UCSD-AML1 (cell line): ENCODE measurements around the gene YBEY.

Source experiments
- DNase-seq: peaks from one replicate; lab custom pipeline; 2025; ENCODE audit not compliant: unreplicated experiment; lab: John Stamatoyannopoulos, UW

YBEY gene

GRCh38 chr21:46264046-46264689 is 22.0 kb upstream of the YBEY start:
- DNase-seq: no peak

GRCh38 chr21:46264690-46265144 is 21.4 kb upstream of the YBEY start:
- no peak for DNase-seq

GRCh38 chr21:46265736-46266525 is 20.2 kb upstream of the YBEY start:
- no peak for DNase-seq

- DNase-seq: no peak
Measured at GRCh38 chr21:46266946-46267345, 19.2 kb upstream of the YBEY start.

- DNase-seq: no peak
Measured at GRCh38 chr21:46268371-46268770, 17.8 kb upstream of the YBEY start.

- no peak for DNase-seq
Measured at GRCh38 chr21:46269466-46269865, 16.7 kb upstream of the YBEY start.

- no peak for DNase-seq
Measured at GRCh38 chr21:46273341-46273740, 12.8 kb upstream of the YBEY start.

GRCh38 chr21:46274797-46275390 is 11.2 kb upstream of the YBEY start:
- no peak for DNase-seq

GRCh38 chr21:46284077-46284644 is 2.0 kb upstream of the YBEY start:
- DNase-seq: no peak

GRCh38 chr21:46284733-46285132 is 1.4 kb upstream of the YBEY start:
- DNase-seq: no peak

GRCh38 chr21:46285206-46285661 is 908 bp upstream of the YBEY start, which contains the start of gene MCM3AP:
MCM3AP (minus strand) TSS chr21:46285611; CDS start chr21:46285286, 325 bp downstream.
- no peak for DNase-seq

- DNase-seq: no peak
Measured at GRCh38 chr21:46286648-46287002, 483 bp downstream of the YBEY start.

GRCh38 chr21:46287541-46287940 is 1.4 kb downstream of the YBEY start:
- no peak for DNase-seq

- DNase-seq: no peak
Measured at GRCh38 chr21:46289655-46290179, 3.6 kb downstream of the YBEY start.

- DNase-seq: no peak
Measured at GRCh38 chr21:46291561-46291960, 5.4 kb downstream of the YBEY start.

- peak; percentile 57 for DNase-seq
Measured at GRCh38 chr21:46294647-46295176, 8.6 kb downstream of the YBEY start.

- DNase-seq: no peak
Measured at GRCh38 chr21:46295177-46295770, 9.1 kb downstream of the YBEY start.

- peak; percentile 76 for DNase-seq
Measured at GRCh38 chr21:46295996-46296752, 10.0 kb downstream of the YBEY start.

- no peak for DNase-seq
Measured at GRCh38 chr21:46297338-46298271, 11.5 kb downstream of the YBEY start.
